H1 (cell line): ENCODE measurements around the gene AQP12A. TPM values are rescaled to one million over a fixed set of nuclear protein-coding genes. Genes with fewer than 3 reads are reported as not detected.
"Not testable (repeated sequence)": the region's sequence is repeated elsewhere in the genome, so short reads cannot be mapped to it uniquely, and the experiment has no call there.

Source experiments
- CTCF ChIA-PET: fragments of 300-600 bp; sonication (Branson Sonifier 250); formaldehyde crosslinking; loops from one replicate; lab custom pipeline; 2021; ENCODE audit not compliant: partially characterized antibody; lab: Charles Lee
- POLR2A ChIA-PET: fragments of 300-600 bp; sonication (Branson Sonifier 250); formaldehyde crosslinking; loops from one replicate; lab custom pipeline; 2021; ENCODE audit warnings: inconsistent platforms; ENCODE audit not compliant: partially characterized antibody; lab: Charles Lee
- DNase-seq, 2 experiments: peaks; one replicate each; pipeline versions ENCODE4 v3.0.0 to v3.0.0-alpha.2; 2010 to 2022; ENCODE audit warnings: low spot score in 2 of 2, low read depth in 1 of 2, mixed read lengths in 1 of 2
- FAIRE-seq: peaks from 2 replicates; lab custom pipeline; 2011; peaks lifted over from hg19 to GRCh38; lab: Jason Lieb, UNC
- H2AFZ ChIP-seq: 2 replicates; pipeline ENCODE4 v1.8.1; 2012; ENCODE audit warnings: low read length, inconsistent platforms
- H2AK5ac ChIP-seq: 2 replicates; pipeline ENCODE4 v1.6.1; 2013; ENCODE audit warnings: low read depth, low read length
- H2BK120ac ChIP-seq: replicated peaks from 2 replicates; pipeline ENCODE3; 2013; ENCODE audit warnings: low read depth, low read length, inconsistent platforms
- H2BK12ac ChIP-seq: 2 replicates; pipeline ENCODE4 v1.6.1; 2013; ENCODE audit warnings: low read depth, low read length
- H2BK15ac ChIP-seq: 2 replicates; pipeline ENCODE4 v1.6.1; 2013; ENCODE audit warnings: low read length
- H2BK20ac ChIP-seq: 2 replicates; pipeline ENCODE4 v1.6.1; 2013; ENCODE audit warnings: low read length
- H2BK5ac ChIP-seq: 2 replicates; pipeline ENCODE4 v1.6.1; 2013; ENCODE audit warnings: low read depth, low read length
- H3K14ac ChIP-seq: 2 replicates; pipeline ENCODE4 v1.6.1; 2013; ENCODE audit warnings: inconsistent platforms; ENCODE audit not compliant: insufficient read length
- H3K18ac ChIP-seq: 2 replicates; pipeline ENCODE4 v1.6.1; 2013; ENCODE audit warnings: low read length; ENCODE audit errors: extremely low read depth
- H3K23ac ChIP-seq: 2 replicates; pipeline ENCODE4 v1.6.1; 2013; ENCODE audit warnings: inconsistent platforms; ENCODE audit not compliant: insufficient read length
- H3K23me2 ChIP-seq: 2 replicates; pipeline ENCODE4 v1.6.1; 2013; ENCODE audit warnings: low read depth, low read length
- H3K27ac ChIP-seq: 2 replicates; pipeline ENCODE4 v1.6.1; 2011; ENCODE audit warnings: low read depth, low read length, inconsistent platforms
- H3K27me3 ChIP-seq, 4 experiments: replicated peaks in 1 of 4; 1 replicate in 1 of 4; 2 replicates in 3 of 4; pipeline versions ENCODE4 v1.6.1 to v1.8.1; 2011 to 2013; ENCODE audit warnings: low read length in 3 of 4, mild to moderate bottlenecking in 3 of 4, inconsistent platforms in 2 of 4, mixed read lengths in 2 of 4, moderate library complexity in 1 of 4; ENCODE audit not compliant: control insufficient read depth in 3 of 4, insufficient read depth in 3 of 4; ENCODE audit errors: extremely low read depth in 1 of 4
- H3K36me3 ChIP-seq, 4 experiments: 2 replicates each; pipeline versions ENCODE4 v1.6.1 to v1.8.1; 2011 to 2013; ENCODE audit warnings: mild to moderate bottlenecking in 4 of 4, low read length in 3 of 4, moderate library complexity in 2 of 4, control low read depth in 1 of 4, inconsistent platforms in 1 of 4; ENCODE audit not compliant: insufficient read depth in 4 of 4, control insufficient read depth in 2 of 4
- H3K4ac ChIP-seq: replicated peaks from 2 replicates; pipeline ENCODE3; 2013; ENCODE audit warnings: low read length, low read depth, mixed read lengths, inconsistent platforms; ENCODE audit not compliant: insufficient read length
- H3K4me1 ChIP-seq, 4 experiments: replicated peaks in 1 of 4; 1 replicate in 1 of 4; 2 replicates in 3 of 4; pipeline versions ENCODE4 v1.6.1 to v1.8.1; 2011 to 2013; ENCODE audit warnings: low read length in 3 of 4, inconsistent platforms in 2 of 4, mixed read lengths in 1 of 4; ENCODE audit not compliant: insufficient read depth in 4 of 4, control insufficient read depth in 3 of 4
- H3K4me2 ChIP-seq, 2 experiments: 2 replicates each; pipeline versions ENCODE4 v1.6.1 to v1.8.1; 2011 to 2013; ENCODE audit warnings: low read depth in 2 of 2, low read length in 2 of 2, control low read depth in 1 of 2, inconsistent platforms in 1 of 2, mild to moderate bottlenecking in 1 of 2; ENCODE audit not compliant: insufficient read depth in 1 of 2
- H3K4me3 ChIP-seq, 4 experiments: fragments of 200-600, 300-600 bp in 1 of 4; sonication (generic), shearing (Covaris generic), sonication (Bioruptor Twin) in 1 of 4; 2 replicates each; pipeline versions ENCODE4 v1.5.1 to v1.8.1; 2011 to 2016; ENCODE audit warnings: low read length in 4 of 4, low read depth in 3 of 4, control low read depth in 2 of 4, inconsistent platforms in 2 of 4, mild to moderate bottlenecking in 2 of 4, mixed read lengths in 1 of 4, moderate library complexity in 1 of 4; ENCODE audit not compliant: insufficient read depth in 2 of 4; ENCODE audit errors: extremely low read depth in 1 of 4
- H3K56ac ChIP-seq: replicated peaks from 2 replicates; pipeline ENCODE3; 2013; ENCODE audit warnings: low read depth, mild to moderate bottlenecking, mixed read lengths, low read length, inconsistent platforms; ENCODE audit not compliant: insufficient read length
- H3K79me1 ChIP-seq: 2 replicates; pipeline ENCODE4 v1.6.1; 2013; ENCODE audit warnings: low read depth, low read length, control low read depth
- H3K79me2 ChIP-seq, 2 experiments: 2 replicates each; pipeline versions ENCODE4 v1.6.1 to v1.8.1; 2012 to 2013; ENCODE audit warnings: low read length in 2 of 2, mild to moderate bottlenecking in 2 of 2, inconsistent platforms in 1 of 2; ENCODE audit not compliant: insufficient read depth in 2 of 2, control insufficient read depth in 1 of 2
- H3K9ac ChIP-seq, 4 experiments: replicated peaks in 1 of 4; 1 replicate in 1 of 4; 2 replicates in 3 of 4; pipeline versions ENCODE4 v1.6.1 to v1.8.1; 2011 to 2013; ENCODE audit warnings: low read depth in 3 of 4, low read length in 3 of 4, control low read depth in 2 of 4, mild to moderate bottlenecking in 2 of 4, moderate library complexity in 2 of 4, inconsistent platforms in 1 of 4; ENCODE audit errors: extremely low read depth in 1 of 4
- H3K9me3 ChIP-seq, 2 experiments: 2 replicates each; pipeline versions ENCODE4 v1.6.1 to v1.8.1; 2012 to 2013; ENCODE audit warnings: mild to moderate bottlenecking in 2 of 2, moderate library complexity in 2 of 2, control low read depth in 1 of 2, inconsistent platforms in 1 of 2, low read depth in 1 of 2, low read length in 1 of 2, mixed read lengths in 1 of 2; ENCODE audit not compliant: insufficient read depth in 2 of 2
- H4K20me1 ChIP-seq, 2 experiments: replicated peaks in 1 of 2; 2 replicates each; pipeline versions ENCODE3 to v1.8.1; 2011 to 2013; ENCODE audit warnings: inconsistent platforms in 2 of 2, low read length in 2 of 2, mild to moderate bottlenecking in 1 of 2; ENCODE audit not compliant: insufficient read depth in 2 of 2, control insufficient read depth in 1 of 2
- H4K5ac ChIP-seq: 2 replicates; pipeline ENCODE4 v1.6.1; 2013; ENCODE audit warnings: low read length, low read depth, mixed read lengths, inconsistent platforms; ENCODE audit not compliant: insufficient read length
- H4K8ac ChIP-seq: 2 replicates; pipeline ENCODE4 v1.8.0; 2013; ENCODE audit warnings: mild to moderate bottlenecking, moderate library complexity, low read length, inconsistent platforms; ENCODE audit not compliant: insufficient read depth; ENCODE audit errors: extremely low read depth
- H4K91ac ChIP-seq: replicated peaks from 2 replicates; pipeline ENCODE3; 2013; ENCODE audit warnings: low read length, mixed read lengths, inconsistent platforms; ENCODE audit not compliant: insufficient read length
- WGBS, 2 experiments: shearing (Covaris generic) in 1 of 2; methylation state at CpG; one replicate each; pipeline versions ENCODE4 v1.1.6 to v1.1.7; 2013 to 2015; ENCODE audit warnings: low lambda C conversion rate in 2 of 2, mixed read lengths in 2 of 2, inconsistent platforms in 1 of 2, low coverage in 1 of 2, missing lambda C conversion rate in 1 of 2; ENCODE audit not compliant: insufficient replicate concordance in 2 of 2, insufficient coverage in 1 of 2, insufficient read length in 1 of 2; ENCODE audit errors: extremely low coverage in 1 of 2, missing lambda C conversion rate in 1 of 2; 5-methylcytosine and 5-hydroxymethylcytosine counted together
- polyA plus RNA-seq, 7 experiments: library from polyadenylated mRNA; depleted of rRNA in 3 of 7; stranded (reverse) in 5 of 7; unstranded in 2 of 7; fragments of >200 nt in 5 of 7; fragments of 200-250 nt in 2 of 7; gene quantifications; 1 replicate in 5 of 7; 2 replicates in 1 of 7; 4 replicates in 1 of 7; pipeline versions ENCODE4 v1.2.1 to v1.2.3, GENCODE V29; 2011 to 2013; ENCODE audit warnings: missing spikeins in 2 of 7, mixed read lengths in 2 of 7
- total RNA-seq: library from RNA; stranded (reverse); fragmentation: NEBNext Ultra II Directional; extraction: Animal tissue kit (Norgen Biotek cat#: 25700); gene quantifications from 2 replicates; pipeline ENCODE4 v1.2.1, GENCODE V29; 2021

Gene AQP12A
- total and polyA plus RNA-seq, 2 of the 8 experiments (the other 6 are each of a cell fraction or from before 2014, with no cell fraction given), result not detected

- not testable (repeated sequence) for H2BK20ac ChIP-seq, FAIRE-seq
Measured at GRCh38 chr2:240680185-240680584, 11.5 kb upstream of the AQP12A start.

More at GRCh38 chr2:240680185-240680584, 11.5 kb upstream of the AQP12A start:
- H2BK15ac ChIP-seq, H3K27me3 ChIP-seq, DNase-seq, H2BK120ac ChIP-seq, H2AFZ ChIP-seq, H3K18ac ChIP-seq, H3K4me1 ChIP-seq, H2BK12ac ChIP-seq, H3K36me3 ChIP-seq, H3K79me2 ChIP-seq, H3K56ac ChIP-seq, H4K8ac ChIP-seq, H3K14ac ChIP-seq, H2AK5ac ChIP-seq, H3K9ac ChIP-seq, POLR2A ChIA-PET, H3K23me2 ChIP-seq, H4K20me1 ChIP-seq, H3K4me3 ChIP-seq, H3K4me2 ChIP-seq, H3K23ac ChIP-seq, H3K9me3 ChIP-seq, H3K27ac ChIP-seq, H4K5ac ChIP-seq, CTCF ChIA-PET, H3K4ac ChIP-seq, H2BK5ac ChIP-seq, H3K79me1 ChIP-seq, H4K91ac ChIP-seq: not testable (repeated sequence)
- WGBS, 2 experiments, result 43% methylated on average over 2 of the region's 11 CpGs; no CpG with 5 or more reads in 1 of the 2 experiments
